T follicular helper cell (primary cell): ENCODE measurements around the gene IGF1R.
"Not testable (repeated sequence)": the region's sequence is repeated elsewhere in the genome, so short reads cannot be mapped to it uniquely, and the experiment has no call there.

Source experiments
- DNase-seq: peaks from one replicate; pipeline ENCODE4 v3.0.0-alpha.2; 2020; ENCODE audit warnings: low read depth

The IGF1R gene

DNA sequence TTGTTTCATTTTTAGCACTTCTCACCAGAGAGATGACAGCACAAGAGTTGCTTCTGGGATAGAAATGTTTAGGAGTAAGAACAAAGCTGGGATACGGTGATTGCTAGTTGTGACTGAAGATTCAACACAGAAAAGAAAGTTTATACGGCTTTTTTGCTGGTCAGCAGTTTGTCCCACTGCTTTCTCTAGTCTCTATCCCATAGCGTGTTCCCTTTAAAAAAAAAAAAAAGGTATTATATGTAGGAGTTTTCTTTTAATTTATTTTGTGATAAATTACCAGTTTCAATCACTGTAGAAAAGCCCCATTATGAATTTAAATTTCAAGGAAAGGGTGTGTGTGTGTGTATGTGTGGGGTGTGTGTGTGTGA is 311.3 kb downstream of the IGF1R start:
- DNase-seq: no peak

DNA sequence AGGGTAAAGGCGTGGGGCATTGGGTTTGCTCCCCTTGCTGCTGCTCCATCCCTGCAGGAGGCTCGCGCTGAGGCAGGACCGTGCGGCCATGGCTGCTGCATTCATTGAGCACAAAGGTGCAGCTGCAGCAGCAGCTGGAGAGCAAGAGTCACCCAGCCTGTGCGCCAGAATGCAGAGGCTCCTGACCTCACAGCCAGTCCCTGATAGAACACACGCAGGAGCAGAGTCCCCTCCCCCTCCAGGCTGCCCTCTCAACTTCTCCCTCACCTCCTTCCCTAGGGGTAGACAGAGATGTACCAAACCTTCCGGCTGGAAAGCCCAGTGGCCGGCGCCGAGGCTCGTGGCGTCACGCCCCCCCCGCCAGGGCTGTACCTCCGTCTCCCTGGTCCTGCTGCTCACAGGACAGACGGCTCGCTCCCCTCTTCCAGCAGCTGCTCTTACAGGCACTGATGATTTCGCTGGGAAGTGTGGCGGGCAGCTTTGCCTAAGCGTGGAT is 312.3 kb downstream of the IGF1R start:
- no peak for DNase-seq

DNA sequence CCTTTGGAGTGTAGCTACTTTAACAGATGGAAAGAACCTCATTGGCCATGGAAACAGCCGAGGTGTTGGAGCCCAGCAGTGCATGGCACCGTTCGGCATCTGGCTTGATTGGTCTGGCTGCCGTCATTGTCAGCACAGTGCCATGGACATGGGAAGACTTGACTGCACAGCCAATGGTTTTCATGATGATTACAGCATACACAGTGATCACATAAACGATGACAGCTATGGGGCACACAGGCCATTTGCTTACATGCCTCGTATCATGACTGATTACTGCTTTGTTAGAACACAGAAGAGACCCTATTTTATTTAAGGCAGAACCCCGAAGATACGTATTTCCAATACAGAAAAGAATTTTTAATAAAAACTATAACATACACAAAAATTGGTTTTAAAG is 315.1 kb downstream of the IGF1R start:
- no peak for DNase-seq

DNA sequence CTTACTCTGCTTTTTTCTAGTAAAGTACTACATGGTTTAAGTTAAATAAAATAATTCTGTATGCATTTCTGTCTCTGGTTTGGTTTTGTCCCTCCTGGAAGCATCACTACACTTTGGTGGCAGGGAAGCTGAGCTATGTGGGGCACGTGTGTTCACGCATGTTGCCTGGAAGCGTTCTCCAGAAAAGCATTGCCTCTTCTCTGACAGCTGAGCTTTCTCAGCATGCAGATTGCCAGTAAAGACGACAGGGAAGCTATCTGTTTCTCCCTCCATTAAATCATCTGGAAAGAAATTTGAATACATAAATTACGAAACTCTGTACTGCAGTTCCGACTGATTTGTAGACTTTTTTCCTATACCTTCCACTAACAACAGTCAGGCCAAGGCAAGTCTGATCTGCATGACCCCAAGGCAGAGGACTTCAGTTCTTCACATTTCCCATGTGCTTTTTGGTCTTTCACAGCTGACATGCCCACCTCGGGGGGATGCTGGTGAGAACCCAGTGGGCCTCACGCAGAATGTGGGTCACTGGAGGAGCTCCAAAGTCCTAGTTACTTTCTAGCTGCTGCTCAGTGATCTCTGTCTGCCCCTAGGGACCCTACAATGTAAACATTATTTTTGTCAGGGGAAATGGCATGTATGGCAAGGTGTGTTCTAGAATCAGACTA is 316.3 kb downstream of the IGF1R start:
- DNase-seq: no peak

DNA sequence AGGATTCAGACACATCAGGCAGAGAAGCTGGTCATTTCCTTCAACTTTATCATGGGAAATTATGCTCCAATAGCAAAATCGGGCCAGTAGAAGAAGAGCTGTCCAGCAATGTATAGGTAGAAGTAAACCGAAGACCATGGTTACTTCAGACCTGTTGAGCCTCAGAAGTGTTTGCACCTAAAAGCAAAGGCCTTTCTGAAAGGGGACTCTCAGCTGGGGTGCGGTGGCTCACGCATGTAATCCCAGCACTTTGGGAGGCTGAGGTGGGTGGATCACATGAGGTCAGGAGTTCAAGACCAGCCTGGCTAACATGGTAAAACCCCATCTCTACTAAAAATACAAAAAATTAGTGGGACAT is 316.8 kb downstream of the IGF1R start:
- DNase-seq: not testable (repeated sequence)

DNA sequence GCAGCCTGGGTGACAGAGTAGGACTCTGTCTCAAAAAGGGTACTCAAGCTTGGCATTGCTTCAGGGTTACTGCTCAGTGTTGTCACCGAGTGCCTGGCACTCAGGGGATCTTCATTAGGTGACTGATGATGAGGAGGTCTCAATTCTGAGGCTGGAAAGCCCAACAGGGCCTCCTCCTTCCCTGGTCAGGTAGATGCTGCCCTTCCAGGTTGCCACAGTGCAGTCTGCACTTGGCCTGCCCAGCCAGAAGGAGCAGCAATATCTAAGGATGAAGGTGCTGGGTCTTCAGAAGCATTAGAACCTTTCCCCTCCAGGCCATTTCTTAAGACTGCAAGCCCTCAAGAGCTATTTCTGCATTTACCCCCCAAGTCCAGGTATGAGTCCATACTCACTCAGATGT is 317.3 kb downstream of the IGF1R start:
- no peak for DNase-seq

DNA sequence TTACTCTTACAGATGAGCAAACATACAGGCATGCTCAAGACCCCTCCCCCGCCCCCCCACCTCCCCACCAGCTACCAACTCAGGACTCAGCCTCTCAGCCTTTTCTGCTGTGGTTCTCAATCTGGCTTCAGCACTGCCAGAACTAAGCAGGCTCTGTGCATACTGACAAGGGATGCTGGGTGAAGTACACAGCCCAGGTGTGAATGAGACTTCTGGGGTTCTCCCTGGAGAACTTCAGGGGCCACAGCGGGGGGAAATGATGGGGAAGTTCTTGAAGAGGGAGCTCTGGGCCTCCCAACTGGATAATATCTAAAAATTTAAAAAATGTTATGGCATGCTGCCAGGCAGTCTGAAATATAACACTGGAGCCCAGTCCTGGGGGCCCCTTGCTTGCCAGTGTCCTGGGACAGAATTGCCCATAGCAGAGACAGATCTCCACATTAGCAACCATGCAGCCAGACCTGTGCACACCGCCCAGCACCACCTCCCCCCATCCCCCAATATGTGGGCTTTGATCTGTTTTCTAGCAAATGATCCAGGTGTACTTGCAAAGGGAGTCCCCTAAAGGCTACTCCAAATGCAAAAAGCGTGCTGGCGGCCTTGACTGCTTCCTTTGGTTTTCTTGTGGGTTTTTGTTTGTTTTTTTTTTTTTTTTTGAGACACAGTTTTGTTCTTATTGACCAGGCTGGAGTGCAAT is 317.9 kb downstream of the IGF1R start:
- no peak for DNase-seq

DNA sequence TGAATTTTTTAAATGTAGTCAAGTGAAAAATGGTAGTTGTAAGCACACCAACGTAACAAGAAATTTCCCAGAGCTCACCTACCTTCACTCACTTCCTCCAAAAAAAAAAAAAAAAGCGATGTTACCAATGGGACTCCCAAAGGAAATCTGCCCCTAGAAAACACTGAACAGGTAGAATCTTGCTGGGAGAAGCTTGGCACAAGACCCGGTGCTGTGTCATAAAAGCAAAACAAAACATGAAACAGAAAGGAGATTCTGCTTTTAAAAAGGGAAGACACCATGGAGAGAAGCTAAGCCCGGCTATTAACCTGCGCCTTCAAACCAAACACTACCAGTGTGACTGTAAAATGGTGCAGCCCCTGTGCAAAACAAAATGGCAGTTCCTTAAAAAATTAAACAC is 318.8 kb downstream of the IGF1R start:
- DNase-seq: no peak

DNA sequence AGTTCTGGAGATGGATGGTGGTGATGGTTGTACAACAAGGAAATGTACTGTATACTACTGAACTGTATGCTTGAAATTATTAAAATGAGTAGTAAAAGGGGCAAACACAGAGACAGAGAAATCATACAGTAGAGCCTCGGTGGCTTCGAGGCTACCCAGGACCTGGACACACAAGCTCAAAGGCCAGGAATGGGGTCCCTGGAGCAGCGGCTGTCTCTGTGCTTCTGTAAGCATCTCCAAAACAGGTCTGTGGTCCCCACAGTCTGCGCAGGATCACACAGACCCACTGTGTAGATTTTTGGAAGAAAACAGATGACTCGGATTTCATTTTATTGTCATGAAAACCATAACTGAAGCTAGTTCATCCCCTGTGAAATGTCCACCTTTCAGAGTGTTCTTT is 319.6 kb downstream of the IGF1R start:
- no peak for DNase-seq

DNA sequence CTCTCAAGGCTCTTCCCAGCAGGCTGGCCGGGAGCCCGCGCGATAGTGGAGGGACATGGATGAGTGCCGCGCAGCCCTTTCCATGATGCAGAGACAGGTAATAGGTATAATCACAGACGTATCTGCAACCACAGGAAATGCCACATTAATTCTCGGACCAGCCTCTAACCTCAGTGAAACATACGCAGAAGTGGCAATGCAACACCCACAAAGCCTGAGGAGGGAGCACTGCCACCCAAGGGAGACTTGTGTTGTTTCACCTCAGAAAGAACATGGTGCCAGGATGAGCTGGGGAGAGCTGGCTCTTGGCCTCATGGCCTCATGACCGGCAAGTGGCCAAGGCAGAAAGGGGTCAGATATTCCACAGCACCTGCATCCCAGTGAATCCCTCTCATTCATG is 320.2 kb downstream of the IGF1R start:
- no peak for DNase-seq

DNA sequence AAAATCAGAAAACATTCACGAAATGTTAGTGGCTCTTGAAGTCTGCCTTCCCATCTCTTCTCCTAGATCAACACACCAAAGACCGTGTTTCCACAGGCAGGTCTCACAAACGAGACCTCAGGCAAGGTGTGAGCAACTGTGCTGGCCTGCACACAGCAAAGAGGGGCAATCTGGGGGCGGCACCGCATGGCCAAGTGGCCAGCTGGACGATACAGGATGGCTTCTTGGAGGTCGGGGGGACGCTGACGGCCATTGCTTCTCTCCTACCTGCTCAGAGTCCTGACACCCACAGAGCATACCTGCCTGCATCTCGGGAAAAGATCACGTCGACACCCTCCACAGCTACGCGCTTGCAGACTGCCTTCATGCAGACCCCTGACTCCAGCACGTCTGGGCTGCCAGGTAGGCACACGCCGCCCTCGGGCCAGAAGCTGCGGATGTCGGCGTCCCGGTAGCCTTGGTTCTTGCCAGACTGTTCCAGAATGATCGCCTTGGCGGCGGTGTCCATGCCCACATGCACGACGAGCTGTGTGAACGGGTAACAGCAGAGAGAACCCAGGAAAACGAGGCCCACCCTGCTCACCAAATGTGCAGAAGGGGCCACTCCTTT is 320.9 kb downstream of the IGF1R start:
- DNase-seq: no peak

DNA sequence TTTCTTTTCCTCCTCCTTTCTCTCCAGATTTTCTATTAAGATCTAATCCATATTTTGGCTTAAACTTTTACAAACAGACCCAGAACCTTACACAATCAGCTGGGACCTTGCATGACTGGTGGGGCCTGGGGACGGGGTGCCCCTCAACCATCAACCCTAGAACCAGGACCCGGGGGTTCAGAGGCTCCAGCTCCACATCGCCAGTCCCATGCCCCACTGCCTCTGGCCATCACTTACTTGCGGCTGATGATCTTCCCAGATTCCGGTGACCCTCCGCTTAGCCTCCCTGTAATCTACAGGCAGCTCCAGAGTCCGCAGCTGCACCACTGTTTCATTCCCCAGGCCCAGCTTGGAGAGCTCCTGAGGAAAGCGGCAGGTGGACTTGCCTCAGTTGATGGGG is 322.5 kb downstream of the IGF1R start:
- no peak for DNase-seq

DNA sequence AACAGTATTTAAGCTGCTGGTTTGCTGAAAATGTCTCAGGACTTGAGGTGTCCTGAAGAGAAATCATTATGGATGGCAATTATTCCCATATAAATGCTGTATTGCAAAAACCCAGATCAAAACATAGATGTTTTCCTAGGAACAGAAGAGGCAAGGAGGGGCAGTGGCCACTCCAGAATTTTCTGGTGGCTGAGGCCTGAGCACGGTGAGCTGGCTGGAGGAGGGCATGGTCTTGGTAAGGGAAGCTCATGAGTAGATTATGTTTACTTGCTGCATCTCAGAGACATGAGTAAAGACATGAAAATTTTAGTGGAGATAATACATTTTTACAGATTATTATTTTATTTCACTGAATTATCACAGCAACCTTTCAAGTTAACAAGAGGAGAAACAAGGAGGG is 328.2 kb downstream of the IGF1R start:
- DNase-seq: no peak

DNA sequence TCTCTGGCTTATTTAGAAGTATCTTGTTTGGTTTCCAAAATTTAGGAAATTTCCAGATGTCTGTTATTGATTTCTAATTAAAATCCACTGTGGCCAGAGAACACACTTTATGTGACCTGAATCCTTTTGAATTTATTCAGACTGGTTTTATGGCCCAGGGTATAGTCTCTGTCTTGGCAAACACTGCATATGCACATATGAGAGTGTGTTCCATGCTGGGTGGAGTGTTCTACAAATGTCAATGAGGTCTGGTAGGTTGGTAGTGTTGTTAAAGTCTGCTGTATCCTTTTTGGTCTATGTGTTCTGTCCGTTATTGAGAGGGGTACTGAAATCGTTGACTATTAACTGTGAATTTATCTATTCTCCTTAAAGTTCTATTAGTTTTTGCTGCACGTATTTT is 329.1 kb downstream of the IGF1R start:
- no peak for DNase-seq

DNA sequence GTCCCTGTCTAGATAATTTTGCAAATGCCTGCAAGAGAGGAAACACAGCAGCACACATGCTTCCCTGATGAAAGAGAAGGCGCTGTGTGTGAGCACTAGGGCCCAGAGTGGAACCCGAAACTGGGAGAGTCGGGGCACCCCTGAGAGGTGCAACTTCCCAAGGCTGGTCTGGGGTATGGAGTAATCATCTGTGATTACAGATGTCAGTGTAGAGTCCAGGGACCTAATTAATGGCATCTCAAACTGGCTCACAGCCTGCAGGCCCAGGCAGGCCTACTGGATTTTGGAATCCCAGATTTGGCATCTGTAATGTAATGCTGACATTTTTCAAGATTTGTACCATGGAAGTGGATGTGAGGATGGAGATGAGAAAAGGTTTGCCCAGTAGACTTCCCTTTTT is 329.8 kb downstream of the IGF1R start:
- no peak for DNase-seq

DNA sequence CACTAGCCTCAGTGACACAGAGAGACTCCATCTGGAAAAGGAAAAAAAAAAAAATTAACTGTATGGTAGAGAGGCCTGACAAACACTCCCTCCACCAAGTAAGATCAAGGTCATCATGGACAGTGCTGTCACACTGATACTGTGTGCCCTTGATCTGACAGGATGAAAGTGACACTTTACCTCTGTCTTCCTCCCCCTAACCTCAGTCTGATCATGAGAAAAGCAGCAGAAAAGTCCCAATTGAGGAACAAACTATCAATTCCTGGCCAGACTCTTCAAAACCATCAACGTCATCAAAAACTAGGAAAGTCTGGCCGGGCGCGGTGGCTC is 332.5 kb downstream of the IGF1R start:
- DNase-seq: no peak

DNA sequence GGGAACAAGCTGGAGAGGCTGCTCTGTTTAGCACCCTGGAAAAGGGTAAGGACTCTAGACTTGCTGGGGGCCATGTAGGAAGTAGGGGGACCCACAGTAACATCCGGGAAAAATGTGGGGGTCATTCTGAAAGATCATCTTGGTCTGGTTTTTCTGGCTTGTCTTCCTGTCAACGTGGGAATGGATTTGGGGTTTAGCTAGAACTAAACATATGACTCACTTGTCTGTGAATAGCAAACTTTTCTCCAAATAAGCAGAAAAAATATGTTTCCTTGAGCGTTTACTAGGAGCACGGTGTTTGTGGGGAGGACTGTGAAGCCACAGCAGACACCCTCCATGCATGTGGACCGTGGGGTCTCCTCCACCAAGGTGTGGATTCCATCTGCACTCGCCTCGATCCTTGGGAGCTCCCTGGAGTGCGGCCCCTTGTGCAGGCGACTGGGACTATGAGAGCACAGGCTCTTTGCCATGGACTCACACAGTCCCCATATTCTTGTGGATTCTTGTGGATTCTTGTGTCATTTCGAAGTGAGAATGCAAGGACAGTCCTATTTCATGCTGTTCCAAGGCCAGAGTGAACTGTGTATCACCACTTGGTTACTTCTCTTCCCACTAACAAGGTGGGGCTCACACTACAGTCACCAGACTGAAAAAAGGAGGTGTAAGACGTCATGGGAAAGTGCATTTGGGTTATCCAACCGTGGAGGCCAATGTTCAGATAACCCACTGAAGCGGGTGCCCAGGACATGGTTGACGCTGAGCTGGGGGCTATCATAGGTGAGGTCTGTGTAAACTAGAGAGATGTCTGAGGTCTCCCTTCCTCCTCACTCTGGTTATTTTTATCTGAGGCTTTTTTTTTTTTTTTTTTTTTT is 333.7 kb downstream of the IGF1R start:
- DNase-seq: no peak

DNA sequence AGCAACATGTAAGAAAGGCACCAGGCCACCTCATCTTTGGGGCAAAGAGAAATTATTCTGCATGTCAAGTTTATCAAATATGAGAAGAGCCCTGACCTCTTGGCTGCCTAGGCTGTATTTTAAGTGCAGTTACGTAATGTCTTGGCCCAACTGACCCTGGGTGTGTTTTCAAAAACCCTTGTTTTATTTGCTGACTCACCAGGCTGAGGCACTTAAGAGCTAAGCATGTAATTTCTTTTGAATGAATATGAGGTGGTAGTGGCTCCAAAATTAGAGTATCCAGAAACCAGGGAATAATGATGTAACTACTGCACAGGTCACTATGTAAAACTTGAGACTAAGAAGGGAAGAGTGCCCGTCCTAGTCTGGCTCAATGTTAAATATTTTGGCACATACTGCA is 335.0 kb downstream of the IGF1R start:
- no peak for DNase-seq

DNA sequence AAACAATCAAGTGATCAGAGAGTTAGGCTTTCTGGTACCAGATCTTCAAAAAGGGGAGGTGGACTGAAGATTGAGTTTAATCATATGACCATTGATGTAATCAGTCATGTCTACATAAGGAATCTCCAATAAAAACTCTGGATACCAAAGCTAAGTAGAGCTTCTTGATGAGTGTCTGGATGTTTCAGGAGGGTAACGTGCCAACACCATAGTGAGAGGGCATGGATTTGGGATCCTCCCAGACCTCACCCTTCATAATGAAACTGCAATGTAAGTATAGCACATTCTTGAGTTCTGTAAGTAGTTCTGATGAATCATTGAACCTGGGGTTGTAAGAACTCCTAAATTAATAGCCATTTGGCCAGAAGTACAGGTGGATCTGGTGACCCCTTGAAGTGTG is 337.9 kb downstream of the IGF1R start:
- DNase-seq: no peak

DNA sequence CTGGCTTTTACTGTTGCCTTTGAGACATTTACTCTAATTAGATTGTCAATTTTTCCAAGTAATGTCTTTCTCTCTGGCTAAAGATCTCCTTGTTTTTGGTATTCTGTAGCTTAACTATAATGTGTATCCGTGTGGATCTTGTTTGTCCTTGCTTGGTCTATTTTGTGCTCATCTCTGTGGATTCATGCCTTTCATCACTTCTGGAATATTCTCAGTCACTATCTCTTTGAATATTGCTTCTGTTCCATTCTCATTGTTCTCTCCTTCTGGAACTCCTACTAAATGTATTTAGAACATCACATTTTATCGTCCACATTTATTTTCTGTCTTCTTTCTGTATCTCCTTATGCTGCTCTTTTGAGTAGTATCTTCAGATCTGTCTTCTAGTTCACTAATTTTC is 346.6 kb downstream of the IGF1R start:
- no peak for DNase-seq

DNA sequence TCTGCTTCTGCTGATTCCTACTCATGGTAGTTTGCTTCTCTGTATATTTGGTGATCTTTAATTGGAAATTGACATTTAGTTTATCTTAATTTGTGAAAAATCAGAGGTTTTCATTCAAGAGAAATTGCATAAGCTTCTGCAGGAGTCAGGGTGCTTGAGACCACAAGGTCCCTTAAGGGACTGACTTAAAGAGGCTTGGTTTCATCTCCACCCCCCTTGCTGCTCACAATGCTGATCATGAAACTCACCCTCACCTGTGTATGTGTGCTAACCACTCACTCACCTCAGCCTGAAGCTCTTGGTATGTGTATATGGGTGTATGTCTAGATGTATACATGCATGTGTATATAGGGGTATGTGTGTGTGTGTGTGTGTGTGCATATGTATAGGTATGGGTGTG is 347.8 kb downstream of the IGF1R start:
- DNase-seq: no peak

DNA sequence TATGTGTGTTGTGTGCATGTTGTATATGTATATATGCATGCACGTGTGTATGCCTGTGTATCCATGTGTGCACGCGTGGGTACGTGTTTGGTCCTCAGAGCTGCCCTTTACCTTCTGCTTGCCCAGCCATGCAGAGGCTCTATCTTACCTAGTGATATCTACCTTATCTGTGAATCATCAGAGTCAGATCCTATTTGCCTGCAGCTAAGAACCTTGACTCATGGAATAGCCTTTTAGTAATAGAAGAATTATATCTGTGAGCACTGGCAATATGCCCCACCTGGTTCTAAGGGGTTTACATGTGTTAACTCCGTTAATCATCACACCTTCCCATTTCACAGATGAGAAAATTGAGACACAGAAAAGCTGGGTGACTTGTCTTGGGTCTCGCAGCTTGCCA is 348.3 kb downstream of the IGF1R start:
- DNase-seq: no peak

DNA sequence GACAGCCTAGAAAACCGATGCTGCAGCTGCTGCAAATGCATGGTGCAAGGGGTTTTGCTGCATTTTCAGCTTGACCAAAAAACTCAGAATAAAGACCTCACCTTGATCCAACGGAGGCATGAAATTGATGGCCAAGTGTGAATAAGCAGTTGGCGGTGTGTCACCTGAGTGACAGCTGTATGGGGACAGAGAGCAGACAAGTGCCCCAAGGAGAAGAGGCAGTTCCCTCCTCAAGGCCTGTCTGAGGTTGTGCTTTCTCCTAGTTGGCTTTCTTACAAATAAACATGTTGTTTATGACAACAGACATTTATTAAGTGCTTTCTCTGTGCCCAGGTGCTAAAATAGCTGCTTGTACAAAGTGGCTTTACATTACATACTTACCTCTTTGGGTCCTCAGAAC is 349.0 kb downstream of the IGF1R start:
- no peak for DNase-seq
